CD4-positive, alpha-beta T cell treated with Interleukin-21 for 1 hour (primary cell): ENCODE data around the gene BANK1.

Experiments used
- DNase-seq: peaks from one replicate; pipeline ENCODE4 v3.0.0-alpha.2; 2020

Gene BANK1

DNA sequence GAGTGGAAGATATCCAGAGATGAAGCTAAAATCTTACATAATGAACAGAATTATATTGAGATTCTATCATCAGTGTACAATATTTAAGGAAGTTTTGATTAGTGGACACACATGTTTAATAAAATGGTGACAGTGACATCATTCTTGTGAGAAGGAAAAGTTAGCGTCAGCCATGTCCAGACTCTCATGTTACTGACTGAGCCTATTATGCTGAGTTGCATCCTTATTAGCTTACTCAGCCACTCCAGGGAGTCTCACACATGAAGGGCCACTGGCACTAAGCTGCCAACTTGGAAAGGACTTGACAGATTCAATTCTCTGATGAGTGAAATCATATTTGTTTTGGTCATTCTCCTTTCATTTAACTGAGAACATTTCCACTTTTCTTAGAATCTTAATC is 170.6 kb downstream of the BANK1 start:
- DNase-seq = no peak

DNA sequence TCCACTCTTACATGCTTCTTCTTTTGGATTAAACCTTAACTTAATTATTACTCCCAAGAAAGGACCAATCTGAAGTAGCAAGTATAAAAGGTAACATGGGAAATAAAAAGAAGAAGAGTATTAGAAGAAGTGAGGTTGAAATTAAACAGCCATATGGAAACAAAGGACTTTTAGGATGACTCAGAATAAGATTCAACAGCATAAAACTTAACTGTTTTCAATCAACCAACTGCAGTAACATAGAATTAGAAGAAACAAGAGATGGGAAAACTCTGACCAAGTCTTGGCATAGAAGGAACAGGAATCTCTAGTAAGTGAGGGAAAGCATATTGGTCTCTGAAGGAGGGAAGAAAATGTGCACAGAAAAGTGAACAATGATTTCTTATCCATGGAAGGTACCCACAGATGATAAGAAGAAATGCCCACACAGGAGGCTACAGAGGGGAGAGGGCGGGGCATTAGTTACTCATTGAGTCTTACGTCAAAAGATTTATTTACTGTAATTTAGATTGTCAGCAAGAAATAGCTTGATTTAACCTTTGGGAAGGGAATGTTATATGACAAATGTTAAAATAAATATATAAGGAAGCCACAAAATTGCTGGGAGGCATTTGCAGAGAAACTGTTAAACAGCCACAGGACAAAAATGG is 177.3 kb downstream of the BANK1 start:
- DNase-seq = no peak

DNA sequence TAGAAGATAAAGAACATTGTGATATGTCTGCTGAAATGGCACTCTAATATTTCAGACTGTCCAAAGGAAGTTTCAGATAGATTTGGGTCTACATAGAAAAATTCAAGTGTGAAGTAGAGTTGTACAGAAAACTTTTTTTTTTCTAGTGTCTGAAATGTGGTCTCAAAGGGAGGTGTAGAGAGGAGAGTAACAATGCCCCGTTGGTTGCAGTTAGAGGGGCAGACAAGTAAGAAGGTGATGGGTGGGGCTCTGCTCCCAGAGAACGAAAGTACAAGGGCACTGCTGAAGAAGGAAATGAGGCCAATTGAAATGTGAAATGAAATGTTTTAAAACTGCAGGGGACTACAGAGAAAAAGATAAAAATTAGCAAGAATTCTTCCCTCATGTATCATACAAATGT is 177.8 kb downstream of the BANK1 start:
- DNase-seq = no peak

DNA sequence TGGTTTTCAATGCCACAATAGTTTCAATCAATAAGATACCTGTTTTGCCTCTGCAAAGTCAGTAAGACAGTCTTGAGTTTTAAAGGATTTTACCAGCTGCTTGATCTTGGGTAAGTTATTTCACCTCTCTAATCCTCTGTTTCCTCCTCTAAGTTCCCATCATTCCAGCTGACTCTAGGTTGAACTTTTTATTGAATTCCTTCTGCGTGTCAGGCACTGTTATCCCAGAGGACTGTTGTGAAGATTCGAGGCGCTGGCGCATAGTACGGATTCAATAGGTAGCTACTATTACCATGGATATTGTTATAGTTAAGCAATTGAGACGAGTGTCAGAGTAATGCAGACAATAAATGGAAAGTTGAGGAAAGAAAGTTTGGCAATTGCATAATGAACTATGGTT is 179.4 kb downstream of the BANK1 start:
- no peak for DNase-seq

DNA sequence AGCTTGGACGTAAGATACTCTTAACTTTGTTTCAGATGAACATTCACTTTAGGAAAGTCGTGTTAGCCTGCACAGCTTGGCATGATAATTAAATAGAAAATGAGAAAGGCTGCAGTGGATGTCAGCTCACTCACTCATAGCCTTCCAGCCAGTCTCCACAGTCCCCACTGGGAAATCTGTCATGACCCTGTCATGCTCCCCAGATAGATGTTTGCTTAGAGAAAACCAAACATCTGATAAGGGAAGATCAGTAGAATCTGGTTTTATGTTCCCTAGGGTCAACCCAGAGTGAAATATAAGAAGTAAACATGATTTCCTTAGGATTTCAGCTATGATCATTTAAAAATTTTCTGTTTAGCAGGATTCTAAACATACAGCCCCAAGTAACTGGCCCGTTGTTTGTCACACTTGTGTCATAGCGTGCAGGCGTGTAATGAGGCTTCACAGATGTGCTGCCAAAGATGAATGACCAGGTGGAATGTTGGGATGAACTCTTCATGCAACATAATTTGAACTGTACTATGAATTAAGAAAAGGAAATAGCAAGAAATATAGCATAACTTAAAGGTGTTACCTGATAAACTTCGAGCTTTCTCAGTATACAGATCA is 180.1 kb downstream of the BANK1 start:
- DNase-seq = no peak

DNA sequence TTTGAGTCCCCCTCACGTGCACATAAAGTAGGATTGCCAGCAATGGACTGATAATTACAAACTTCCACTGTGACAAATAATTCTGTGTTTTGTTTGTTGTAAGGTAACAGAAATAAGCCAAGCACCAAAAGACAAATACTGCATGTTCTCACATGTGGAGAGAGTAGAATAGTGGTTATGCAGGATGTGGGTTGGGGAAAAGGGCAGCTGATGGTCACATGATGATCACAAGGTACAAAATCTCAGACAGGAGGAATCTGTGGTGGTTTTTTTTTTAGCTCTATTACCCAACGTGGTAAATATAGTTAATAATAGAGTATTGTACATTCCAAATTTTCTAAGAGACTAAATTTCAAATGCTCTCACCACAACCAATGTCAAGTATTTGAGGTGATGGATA is 182.3 kb downstream of the BANK1 start:
- no peak for DNase-seq

DNA sequence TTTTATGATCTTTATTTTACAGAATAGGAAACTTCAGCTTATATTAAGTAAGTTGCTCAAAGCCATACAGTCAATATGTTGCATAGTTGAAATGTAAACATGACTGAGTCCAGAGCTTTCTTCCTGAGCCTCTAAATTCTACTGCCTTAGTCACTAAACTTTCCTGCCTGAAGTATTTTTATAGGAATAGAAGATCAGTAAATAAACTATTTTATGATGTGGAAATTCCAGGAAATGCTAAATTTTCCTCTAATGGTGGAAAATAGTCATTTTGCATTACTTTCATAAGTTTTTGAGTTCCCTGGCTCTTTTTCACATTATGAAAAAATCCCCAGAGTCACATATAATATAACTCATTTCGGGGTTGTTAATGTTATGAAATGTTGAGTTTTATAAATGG is 182.8 kb downstream of the BANK1 start:
- DNase-seq = no peak

DNA sequence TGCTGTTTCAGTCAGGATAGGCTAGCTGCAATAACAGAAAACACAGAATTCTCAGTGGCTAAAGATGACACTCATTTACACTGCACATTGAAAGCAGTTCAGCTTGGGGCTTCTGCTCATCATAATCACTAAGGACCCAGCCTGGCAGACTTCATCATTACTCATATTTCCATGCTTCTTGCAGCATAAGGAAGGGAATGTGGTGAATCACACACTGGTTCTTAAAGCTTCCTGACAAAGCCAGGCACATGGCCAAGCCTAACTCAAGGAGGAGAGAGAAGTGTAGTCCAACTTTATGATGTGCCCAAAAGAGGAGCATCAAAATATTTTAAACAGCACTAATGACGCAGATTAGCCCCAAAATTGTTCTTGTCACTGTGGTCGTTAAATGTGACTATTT is 186.5 kb downstream of the BANK1 start:
- no peak for DNase-seq

DNA sequence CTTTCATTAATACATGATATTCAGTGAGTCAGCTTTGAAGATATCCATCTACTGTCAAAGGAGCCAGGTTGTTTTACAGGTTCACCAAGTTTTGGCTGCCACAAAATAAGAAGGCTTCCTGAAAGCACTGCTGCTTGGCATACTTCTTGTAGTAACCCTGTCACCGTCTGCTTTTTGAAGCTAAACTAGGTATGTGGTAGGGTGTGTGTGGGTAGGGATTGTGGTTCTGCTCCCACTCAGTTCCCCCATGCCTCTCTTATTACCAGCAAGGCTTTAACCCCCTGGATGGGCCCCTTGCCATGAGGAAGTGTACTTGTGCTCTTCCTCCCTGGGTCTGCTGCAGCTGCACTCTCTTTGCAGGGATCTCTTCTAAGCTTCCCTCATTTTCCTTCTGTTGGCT is 191.2 kb downstream of the BANK1 start:
- no peak for DNase-seq

DNA sequence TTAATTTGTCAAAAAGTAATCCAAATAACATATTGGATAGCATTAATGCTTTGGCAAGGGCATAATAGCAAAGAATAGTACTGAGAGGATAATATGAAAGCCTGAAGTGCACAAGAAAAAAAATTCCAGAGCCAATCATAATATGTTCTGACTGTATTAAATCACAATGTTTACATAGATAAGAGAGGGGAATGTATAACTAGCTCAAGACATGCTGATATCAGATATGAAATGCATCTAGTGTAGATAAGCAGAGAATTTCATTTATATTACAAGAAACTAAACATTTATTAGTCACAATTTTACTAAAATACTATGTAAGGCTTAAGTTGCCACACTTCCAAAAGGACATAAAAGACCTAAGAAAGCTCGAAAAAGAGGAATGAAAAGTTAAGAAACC is 193.3 kb downstream of the BANK1 start:
- no peak for DNase-seq

DNA sequence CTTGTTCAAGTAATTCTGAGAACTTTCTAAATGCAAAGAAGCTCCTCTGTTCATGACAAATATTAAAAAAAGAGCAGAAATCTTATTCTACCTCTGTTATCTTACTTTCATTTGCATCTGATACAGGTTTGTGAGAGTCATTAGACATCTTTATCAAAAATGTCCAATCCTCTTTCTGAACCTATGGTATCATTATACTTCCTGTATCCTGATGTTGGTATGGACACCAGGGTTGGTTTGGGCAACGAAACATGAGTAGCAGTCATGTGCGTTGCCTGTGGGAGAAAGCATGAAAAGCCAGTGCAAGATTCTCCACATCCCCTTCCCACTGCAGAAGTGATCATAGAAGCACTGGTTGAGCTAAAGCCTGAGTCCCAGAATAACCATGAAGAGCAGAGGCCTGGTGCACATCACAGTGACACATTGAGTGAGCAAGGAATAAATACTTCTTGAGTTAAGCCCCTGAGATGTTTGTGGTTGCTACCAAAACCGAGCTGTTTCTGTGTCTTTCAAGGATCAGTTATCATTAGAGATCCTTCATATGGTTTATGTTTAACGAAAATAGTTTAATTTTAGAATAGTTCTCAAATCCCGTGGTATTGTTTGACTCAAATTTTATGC is 197.2 kb downstream of the BANK1 start:
- DNase-seq = no peak

DNA sequence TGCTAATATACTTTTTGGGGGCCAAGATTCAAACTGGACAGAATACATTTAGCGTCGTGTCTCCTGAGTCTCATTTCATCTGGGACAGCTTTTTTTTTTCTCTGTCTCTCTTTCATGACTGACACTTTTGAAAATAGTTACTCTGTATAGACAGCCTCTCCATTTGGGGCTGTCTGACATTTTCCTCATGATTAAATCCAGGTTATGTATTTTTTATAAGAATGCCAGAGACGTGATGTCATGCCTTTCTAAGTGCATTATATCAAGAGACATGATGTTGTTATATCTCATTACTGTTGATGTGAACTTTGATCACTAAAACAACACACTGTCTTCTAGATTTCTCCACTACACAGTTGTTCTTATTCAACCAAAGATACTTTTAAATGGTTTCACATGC is 199.0 kb downstream of the BANK1 start:
- DNase-seq = no peak

DNA sequence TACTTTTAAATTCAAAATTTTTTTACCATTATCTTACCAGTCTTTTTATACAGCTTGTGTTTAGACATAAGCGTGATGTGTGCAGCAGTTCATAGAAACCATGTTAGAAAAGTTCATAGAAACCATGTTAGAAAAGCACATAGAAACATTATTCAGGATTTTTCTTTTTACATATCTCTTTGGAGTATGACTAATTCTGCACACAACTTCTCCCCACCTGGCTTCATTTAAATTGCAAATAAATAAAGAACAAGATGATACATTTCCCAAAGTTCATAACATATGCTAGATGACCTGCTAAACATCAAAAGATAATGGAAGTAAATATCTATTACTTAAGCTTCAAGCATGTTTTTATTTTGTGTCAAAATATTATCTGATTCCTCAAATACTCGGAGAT is 201.9 kb downstream of the BANK1 start:
- no peak for DNase-seq

DNA sequence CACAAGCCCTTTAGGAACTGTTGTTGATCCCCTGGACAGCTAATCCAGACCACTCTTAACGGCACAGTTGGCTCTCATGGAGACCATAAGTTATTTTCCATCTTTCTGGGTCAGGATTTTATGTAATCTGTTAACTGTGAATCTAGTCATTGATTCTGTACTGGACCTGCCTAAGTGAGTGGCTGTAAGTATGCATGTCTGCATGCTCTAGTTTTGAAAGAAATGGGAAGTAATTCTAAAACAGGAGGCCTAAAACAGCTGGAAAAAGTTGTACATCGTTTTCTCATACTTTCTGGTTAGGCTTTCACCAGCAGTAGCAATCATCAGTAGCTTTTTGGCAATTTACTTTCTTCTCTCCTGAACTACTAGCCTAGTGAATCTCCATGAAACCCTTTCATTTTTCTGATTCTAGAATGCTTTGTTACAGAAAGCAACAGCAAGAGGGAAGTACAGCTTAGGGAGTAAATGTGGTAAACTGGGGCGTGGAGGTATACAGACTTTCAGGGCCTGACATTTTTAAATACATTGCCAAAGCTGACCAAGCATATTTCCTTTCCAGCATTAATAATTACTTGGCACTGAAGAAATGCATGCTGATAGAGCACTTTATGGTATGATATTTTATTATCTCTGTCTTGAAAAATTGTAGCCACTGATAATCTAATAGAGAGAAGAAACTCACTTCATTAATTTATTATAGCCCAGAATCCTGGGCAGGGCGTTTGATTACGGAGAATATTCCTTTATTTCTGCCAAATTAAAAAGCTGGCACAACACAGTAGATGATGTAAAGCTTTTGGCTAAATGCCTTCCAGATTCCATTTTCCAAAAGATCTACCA is 202.7 kb downstream of the BANK1 start:
- DNase-seq = no peak

DNA sequence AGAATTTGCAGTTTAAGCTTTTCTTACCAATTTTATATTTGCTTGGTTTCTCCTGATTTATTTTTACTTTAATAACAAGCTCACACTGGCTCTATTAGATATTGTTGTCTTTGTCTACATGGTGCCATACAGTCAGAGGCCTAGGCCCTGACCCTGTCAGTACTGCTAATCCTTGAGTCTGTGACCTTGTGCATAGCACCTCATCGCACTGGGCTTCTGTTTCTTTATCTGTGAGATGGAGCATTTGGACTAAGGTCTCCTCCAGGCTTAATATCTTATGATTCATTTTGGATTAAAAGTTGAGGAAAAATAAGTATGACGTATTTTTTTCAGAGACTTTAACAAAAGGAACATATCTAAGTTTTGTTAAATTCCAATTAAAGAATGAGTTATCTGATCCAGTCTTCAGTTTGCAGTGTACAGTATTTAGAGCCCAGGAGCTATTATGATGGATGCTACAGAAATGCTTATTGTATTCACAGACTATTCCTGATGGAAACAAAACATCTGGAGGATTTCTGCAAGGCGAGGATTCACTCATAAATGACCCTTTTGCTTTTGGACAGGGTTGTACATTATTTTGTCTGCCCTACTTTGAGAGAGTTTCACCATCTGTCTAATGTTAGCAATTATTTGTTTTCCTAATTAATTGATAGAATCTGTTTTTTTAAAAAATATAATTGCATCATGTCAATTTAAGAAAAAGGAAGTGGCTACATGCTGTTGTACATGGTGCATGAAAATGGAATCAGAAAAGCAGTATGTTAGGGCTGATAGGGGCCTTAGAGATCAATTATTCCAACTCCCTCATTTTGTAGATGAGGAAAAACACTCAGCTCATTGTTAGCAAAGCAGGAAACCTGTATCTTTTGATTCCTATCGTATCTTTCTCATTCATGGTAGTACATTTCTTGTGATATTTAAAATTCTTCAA is 203.6 kb downstream of the BANK1 start:
- no peak for DNase-seq

DNA sequence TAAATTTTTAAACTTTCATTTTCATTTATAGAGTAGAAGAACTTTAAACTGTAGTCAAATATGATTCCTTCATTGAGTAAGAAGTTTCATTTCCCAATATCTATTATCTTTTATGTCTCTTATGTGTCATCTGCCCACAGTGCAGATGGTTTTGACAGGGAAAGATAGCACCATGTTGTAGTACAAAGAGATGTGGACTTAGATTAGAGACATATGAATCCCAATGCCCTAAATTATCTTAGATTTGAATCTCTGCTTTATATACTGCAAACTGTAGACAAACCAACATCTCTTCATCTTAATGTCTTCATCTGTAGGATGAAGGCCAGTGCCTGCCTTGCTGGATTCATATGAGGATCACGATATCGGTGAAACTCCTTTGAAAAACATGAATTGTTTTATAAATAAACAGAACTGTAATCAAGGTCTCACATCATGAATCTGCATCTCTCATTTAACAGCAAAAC is 217.5 kb downstream of the BANK1 start:
- DNase-seq = no peak

DNA sequence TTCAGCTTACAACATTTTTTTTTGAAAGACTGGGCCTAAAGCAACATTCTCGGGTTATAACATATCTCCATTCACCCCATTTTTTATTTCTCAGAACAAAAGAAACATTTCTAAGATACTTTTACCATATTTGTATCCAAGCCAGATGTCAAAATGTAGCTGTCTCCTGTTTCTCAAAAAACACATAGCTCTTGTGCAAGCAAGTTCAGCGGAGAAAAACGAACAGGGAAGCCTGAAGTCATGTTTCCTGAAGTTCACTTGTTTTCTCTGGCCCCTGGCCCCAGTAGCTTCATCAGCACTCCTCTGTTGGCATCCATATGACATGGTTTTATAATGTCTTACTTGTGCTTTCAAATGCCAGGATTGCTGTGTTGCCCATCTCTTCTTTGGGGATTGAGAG is 218.2 kb downstream of the BANK1 start:
- no peak for DNase-seq

DNA sequence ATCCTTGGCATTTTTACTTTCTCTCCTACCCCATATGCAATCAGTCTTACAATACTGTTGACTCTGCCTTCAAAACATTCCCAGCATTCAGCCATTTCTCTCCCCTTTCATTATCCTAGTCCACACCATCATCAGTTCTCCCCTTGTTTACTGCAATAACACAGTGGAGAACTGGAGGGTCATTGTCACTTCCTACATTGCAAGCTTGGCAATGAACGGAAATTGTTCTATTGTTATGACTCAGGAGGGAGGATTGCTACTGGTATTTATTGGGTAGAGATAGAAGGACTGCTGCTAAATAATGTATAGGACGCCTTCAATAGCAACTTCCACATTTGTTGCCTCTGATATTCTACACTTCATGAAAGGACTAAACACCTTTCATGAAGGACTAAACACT is 231.8 kb downstream of the BANK1 start:
- no peak for DNase-seq

DNA sequence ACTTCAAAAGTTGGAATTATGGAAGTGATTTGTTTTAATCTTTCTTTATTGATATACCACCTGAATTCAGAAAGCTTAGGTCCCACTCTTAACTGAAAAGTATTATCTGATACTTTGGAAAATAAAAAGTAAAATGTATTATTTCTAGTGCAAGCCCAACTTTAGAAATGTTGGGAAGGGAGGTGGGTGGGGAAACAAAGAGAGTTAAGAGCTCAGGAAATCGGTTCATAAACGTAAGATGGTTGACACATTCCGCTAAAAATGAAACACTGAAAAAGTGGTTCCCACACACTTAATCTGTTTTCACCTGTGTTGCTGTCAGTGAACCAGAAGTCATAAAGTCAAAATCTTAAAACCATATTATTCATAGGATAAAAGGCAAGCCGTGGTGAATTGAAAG is 237.4 kb downstream of the BANK1 start:
- no peak for DNase-seq

DNA sequence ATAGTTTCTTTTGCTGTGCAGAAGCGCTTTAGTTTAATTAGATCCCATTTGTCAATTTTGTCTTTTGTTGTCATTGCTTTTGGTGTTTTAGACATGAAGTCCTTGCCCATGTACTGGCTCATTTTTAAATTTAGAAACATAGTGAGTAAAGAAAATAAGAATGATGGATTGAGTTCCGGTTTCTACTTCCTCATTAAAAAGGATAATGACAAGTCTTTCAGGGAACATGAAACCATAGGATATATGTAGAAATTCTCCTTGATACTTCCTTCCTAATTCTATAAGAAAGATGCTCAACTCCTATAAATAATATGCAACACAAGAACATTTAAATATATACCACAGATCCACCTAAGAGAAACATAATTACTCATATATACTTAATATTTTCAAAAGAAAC is 240.9 kb downstream of the BANK1 start:
- DNase-seq = no peak

DNA sequence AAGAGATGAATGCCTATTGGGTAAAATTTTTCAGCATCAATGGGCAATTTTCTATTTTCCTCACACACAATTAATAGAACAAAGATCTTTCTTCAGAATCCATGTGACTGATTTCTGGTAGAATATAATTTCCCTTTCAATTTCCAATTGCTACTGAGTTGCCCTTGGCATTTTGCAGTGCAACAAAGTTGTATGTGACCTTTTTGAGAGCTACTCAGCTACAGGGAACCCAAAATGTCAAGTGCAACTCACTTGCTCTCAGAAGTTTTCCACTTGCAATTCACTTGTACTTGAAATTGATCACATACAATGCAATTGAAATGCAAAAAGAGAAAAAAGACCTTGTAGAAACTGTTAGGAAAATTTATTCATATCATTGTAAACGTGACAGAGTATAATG is 245.5 kb downstream of the BANK1 start:
- no peak for DNase-seq

DNA sequence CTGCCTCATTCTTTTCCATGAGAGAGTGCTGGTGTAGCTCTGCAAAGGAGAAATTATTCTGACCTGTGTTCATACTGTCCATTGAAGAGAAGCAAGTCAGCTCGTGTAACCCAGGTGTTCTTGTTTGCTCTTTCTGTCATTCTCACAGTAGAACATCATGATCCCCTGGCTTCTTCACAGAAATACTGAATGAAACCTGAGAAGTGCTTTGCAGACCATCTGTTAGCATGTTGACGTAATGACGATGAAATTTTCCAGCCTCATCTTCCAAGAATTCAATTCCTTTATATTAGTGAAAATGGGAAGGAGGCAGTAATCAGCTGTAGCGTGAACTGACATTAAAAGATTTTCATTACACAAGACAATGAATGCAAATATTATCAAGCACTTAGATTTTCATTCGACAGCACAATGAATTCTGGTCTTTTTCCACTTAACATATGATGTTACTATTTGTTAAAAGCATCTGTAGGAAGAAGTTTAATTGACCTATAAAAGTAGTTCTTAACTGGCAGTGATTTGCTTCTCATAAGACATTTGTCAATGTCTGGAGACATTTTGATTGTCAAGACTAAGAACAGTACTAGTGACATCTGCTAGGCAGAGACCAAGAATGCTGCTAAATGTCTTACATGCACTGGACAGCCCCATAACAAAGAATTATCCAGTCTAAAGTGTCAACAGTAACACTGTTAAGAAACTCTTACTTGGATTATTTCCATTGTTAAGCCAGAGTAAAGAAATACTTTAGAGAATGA is 246.3 kb downstream of the BANK1 start:
- DNase-seq = no peak
